NCI-H226 (cell line): ENCODE results near the gene CENPP.

Experiments used
- DNase-seq: peaks from one replicate; pipeline ENCODE4 v3.0.0-alpha.2; 2015

The CENPP gene

GRCh38 chr9:92315456-92315855 lies 10.3 kb upstream of the CENPP start:
- DNase-seq: no peak

GRCh38 chr9:92324431-92324830 lies 1.3 kb upstream of the CENPP start:
- no peak for DNase-seq

- no peak for DNase-seq
Measured at GRCh38 chr9:92324889-92325268, 874 bp upstream of the CENPP start.

GRCh38 chr9:92325991-92326500 lies 293 bp downstream of the CENPP start:
- no peak for DNase-seq

- no peak for DNase-seq
Measured at GRCh38 chr9:92327283-92327850, 1.6 kb downstream of the CENPP start.

GRCh38 chr9:92328225-92328624 lies 2.5 kb downstream of the CENPP start:
- DNase-seq: peak; percentile 31

- DNase-seq: no peak
Measured at GRCh38 chr9:92332577-92333281, 7.0 kb downstream of the CENPP start.

- no peak for DNase-seq
Measured at GRCh38 chr9:92333282-92333634, 7.5 kb downstream of the CENPP start.

GRCh38 chr9:92341578-92341977 lies 15.8 kb downstream of the CENPP start:
- DNase-seq: no peak

GRCh38 chr9:92342825-92343488 lies 17.2 kb downstream of the CENPP start:
- DNase-seq: no peak

GRCh38 chr9:92345582-92345981 lies 19.8 kb downstream of the CENPP start:
- DNase-seq: no peak

GRCh38 chr9:92349771-92350739 lies 24.3 kb downstream of the CENPP start:
- DNase-seq: no peak

- DNase-seq: no peak
Measured at GRCh38 chr9:92350740-92351133, 25.0 kb downstream of the CENPP start.

GRCh38 chr9:92353051-92353450 lies 27.3 kb downstream of the CENPP start:
- DNase-seq: no peak

GRCh38 chr9:92359394-92359995 lies 33.7 kb downstream of the CENPP start:
- DNase-seq: no peak

- DNase-seq: no peak
Measured at GRCh38 chr9:92360083-92360482, 34.3 kb downstream of the CENPP start.

- no peak for DNase-seq
Measured at GRCh38 chr9:92369075-92369474, 43.3 kb downstream of the CENPP start.

- DNase-seq: no peak
Measured at GRCh38 chr9:92373167-92373566, 47.4 kb downstream of the CENPP start.

GRCh38 chr9:92377876-92378275 lies 52.1 kb downstream of the CENPP start:
- DNase-seq: no peak

- DNase-seq: no peak
Measured at GRCh38 chr9:92378865-92379560, 53.3 kb downstream of the CENPP start.

- DNase-seq: no peak
Measured at GRCh38 chr9:92380603-92381002, 54.9 kb downstream of the CENPP start.

GRCh38 chr9:92381775-92382174 lies 56.0 kb downstream of the CENPP start:
- no peak for DNase-seq
